ENCODE data around the gene ZBTB7B.

Gene ZBTB7B

DNA sequence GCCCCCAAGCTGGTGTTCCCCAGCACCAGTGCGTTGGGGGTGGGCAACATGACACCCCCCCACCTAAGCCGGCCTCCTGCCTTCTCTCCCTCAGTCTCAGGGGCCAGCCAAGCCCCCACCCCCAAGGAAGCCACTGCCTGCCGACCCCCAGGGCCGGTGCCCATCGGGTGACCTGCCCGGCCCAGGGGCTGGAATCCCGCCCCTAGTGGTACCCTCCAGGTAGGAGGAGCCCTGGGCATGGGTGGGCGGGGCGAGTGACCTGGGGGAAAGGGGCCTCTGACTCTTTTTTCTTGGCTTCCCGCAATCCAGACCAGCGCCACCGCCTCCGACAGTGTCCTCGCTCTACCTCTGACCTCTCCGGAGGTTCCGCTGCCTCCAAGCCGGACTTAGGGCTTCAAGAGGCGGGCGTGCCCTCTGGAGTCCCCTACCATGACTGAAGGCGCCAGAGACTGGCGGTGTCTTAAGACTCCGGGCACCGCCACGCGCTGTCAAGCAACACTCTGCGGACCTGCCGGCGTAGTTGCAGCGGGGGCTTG, 59.6 kb downstream of the ZBTB7B start:
- TF ChIP-seq, protein P1, sequence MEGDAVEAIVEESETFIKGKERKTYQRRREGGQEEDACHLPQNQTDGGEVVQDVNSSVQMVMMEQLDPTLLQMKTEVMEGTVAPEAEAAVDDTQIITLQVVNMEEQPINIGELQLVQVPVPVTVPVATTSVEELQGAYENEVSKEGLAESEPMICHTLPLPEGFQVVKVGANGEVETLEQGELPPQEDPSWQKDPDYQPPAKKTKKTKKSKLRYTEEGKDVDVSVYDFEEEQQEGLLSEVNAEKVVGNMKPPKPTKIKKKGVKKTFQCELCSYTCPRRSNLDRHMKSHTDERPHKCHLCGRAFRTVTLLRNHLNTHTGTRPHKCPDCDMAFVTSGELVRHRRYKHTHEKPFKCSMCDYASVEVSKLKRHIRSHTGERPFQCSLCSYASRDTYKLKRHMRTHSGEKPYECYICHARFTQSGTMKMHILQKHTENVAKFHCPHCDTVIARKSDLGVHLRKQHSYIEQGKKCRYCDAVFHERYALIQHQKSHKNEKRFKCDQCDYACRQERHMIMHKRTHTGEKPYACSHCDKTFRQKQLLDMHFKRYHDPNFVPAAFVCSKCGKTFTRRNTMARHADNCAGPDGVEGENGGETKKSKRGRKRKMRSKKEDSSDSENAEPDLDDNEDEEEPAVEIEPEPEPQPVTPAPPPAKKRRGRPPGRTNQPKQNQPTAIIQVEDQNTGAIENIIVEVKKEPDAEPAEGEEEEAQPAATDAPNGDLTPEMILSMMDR (IDR thresholded peaks at IDR 0.05; ENCODE audit: low read depth, low read length) = no peak
- no peak for DNase-seq (ENCODE audit: extremely low read depth, low read depth)

DNA sequence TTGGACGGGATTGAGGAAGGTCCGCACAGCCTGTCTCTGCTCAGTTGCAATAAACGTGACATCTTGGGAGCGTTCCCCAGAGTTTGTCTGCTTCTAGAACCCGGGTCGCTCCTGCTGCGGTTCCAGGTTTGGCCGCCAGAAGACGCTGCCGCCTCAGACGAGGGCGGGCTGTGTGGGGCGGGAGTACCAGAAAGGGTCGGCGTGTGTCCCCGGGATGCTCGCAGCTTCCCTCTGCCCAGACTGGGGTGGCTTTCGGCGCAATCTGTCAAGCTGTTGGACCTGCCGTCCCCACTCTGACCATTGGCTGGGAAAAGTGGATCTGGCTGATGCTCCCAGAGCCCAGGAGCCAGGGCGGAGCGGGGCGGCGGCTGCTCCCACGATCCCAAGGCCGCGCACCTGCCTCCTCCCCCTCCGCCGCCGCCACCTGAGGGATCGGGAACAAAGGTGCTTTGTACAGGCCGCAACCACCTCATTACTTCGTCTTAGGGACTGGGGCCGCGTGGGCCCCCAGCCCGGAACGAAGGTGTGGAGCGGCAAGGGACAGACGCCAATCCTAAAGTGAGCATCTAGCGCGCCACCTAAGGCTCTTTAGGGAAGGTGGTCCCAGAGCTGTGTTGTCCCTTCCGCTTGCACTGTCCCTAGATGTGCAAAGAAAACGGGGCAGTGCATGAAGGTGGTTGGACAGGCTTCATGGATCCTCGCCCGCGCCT, 60.3 kb downstream of the ZBTB7B start:
- TF ChIP-seq, protein P1 (IDR thresholded peaks at IDR 0.05; ENCODE audit: low read depth, low read length) = peak; percentile 72
- DNase-seq (ENCODE audit: extremely low read depth, low read depth) = no peak

DNA sequence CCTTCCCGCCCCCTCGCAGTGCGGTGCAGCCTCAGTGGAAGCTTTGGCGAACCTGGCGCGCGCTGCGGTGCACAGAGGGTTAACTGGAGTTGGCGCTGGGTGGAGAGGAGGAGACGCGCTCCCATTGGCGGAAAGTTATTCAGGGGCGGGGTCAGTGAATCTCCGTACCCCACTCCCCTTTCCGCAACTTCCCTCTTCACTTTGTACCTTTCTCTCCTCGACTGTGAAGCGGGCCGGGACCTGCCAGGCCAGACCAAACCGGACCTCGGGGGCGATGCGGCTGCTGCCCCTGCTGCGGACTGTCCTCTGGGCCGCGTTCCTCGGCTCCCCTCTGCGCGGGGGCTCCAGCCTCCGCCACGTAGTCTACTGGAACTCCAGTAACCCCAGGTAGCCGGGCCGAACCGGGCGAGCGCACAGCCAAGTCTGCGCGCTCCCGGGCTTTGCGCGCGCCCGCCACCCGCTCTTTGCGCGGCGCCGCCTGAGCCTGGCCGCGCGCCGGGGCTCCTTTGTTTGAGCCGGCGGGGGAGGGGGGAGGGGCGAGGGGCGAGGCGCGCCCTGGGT, 61.0 kb downstream of the ZBTB7B start, which contains the start of gene EFNA4:
TSS of gene EFNA4 (plus strand) at position 191 of the 561 bp plus-strand sequence. CDS start at position 275, 84 bp downstream.
- TF ChIP-seq, protein P1 (IDR thresholded peaks at IDR 0.05; ENCODE audit: low read depth, low read length) = no peak
- DNase-seq (ENCODE audit: extremely low read depth, low read depth) = no peak

DNA sequence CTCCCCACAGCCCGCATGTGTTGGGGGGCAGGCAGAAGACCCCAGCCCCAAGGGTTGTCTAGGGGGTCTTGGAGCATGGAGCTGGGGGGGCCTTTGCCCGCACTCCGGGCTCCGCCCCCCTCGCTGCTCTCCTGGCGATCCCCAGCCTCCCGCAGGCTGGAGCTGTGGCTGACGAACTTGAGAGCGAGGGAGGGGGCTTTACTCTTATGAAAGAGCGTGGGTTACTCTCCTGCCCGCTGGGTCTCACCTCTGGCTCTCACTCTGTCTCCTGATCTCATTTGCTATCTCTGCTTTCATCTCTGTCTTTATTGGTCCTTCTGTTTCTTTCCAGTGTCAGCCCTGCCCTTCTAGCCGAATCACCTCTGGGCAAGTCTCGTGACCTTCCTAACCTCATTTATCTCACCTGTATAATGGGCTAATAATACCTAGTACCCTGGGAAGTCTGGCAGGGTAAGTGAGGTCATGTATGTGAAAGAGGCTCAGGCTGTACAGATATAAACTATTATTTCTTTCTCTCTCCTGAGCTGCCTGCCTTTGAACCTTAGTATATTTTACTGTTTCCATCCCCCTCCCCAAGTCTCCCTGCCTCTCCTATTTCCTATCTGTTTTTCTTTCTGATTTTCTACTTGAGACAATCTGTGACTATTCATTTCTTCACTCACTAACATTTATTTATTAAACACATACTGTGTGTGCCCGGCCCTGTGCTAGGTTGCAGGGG, 61.7 kb downstream of the ZBTB7B start:
- no peak for DNase-seq (ENCODE audit: extremely low read depth, low read depth)
- TF ChIP-seq, protein P1 (IDR thresholded peaks at IDR 0.05; ENCODE audit: low read depth, low read length) = no peak

DNA sequence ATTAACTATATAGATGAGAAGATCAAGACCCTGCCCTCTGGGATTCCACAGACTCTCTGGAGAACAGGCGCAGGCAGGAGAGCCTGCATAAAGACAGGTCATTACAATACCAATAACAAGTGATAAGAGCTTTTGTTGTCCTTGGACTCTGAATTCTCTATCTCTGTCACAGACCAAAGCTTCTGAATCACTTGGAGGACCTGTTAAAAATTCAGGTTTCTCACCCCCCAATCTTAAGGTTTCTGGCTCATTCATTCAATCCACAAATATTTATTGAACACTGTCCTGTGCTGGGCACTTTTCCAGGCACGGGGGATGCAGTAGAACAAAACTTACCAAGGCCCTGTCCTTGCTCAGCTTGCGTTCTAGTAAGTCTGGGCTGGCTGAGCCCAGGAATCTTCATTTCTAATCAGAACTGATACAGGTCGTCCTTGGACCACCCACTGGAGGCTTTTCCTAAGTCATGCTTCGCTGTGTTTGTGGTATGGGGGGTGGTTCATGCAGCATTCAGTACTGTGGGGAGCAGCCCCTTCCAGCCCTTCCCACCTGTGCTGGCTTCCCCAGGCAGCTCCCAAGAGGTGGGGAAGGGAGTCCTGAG, 62.3 kb downstream of the ZBTB7B start:
- no peak for DNase-seq (ENCODE audit: extremely low read depth, low read depth)
- TF ChIP-seq, protein P1 (IDR thresholded peaks at IDR 0.05; ENCODE audit: low read depth, low read length) = no peak

DNA sequence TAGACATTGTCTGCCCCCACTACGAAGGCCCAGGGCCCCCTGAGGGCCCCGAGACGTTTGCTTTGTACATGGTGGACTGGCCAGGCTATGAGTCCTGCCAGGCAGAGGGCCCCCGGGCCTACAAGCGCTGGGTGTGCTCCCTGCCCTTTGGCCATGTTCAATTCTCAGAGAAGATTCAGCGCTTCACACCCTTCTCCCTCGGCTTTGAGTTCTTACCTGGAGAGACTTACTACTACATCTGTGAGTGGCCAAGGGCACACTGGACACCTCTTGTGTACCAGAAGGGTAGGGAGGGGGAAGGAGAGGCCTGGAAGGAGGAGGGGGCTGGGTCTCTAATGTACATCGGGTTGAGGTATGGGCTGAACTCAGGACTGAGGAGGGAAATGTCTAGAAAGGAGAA, 64.2 kb downstream of the ZBTB7B start:
- TF ChIP-seq, protein P1 (IDR thresholded peaks at IDR 0.05; ENCODE audit: low read depth, low read length) = no peak

More for the DNA sequence above, 64.2 kb downstream of the ZBTB7B start:
- no peak for DNase-seq (ENCODE audit: extremely low read depth, low read depth)
